K562 (cell line): ENCODE measurements around the gene CAPN10. TPM values are rescaled to one million over a fixed set of nuclear protein-coding genes. Genes with fewer than 3 reads are reported as not detected.

ENCODE experiments used
- HSF4 ChIP-seq: fragments of 250-450 bp; sonication (Bioruptor Pico); IDR thresholded peaks from 2 replicates; pipeline ENCODE4 v2.1.2; 2022; ENCODE audit warnings: mild to moderate bottlenecking, moderate library complexity, borderline replicate concordance
- KDM2B ChIP-seq: fragments of 250-450 bp; sonication (Bioruptor Pico); IDR thresholded peaks from 2 replicates; pipeline ENCODE4 v1.8.0; 2021; ENCODE audit warnings: mild to moderate bottlenecking, moderate library complexity
- MEIS2 ChIP-seq: fragments of 450-650 bp; IDR thresholded peaks from 2 replicates; pipeline ENCODE4 v1.6.1; 2014; ENCODE audit warnings: mild to moderate bottlenecking; ENCODE audit not compliant: partially characterized antibody
- RBFOX2 ChIP-seq: fragments of 200-400 bp; formaldehyde crosslinking; IDR thresholded peaks from 2 replicates; pipeline ENCODE4 v1.6.1; 2017; ENCODE audit warnings: low read depth, mild to moderate bottlenecking, low read length, moderate library complexity
- RUNX1 ChIP-seq: sonication (generic); IDR thresholded peaks from 2 replicates; pipeline ENCODE4 v1.6.1; 2016; ENCODE audit warnings: antibody characterized with exemption, low read depth
- STAG1 ChIP-seq: sonication (generic); formaldehyde crosslinking; IDR thresholded peaks from 2 replicates; pipeline ENCODE4 v1.5.0; 2020; ENCODE audit warnings: missing genetic modification reagents, borderline replicate concordance
- TCF7 ChIP-seq: sonication (generic); IDR thresholded peaks from 2 replicates; pipeline ENCODE4 v1.6.1; 2016; ENCODE audit warnings: antibody characterized with exemption, borderline replicate concordance
- ZBTB17 ChIP-seq: fragments of 450-650 bp; formaldehyde crosslinking; IDR thresholded peaks from 2 replicates; pipeline ENCODE4 v1.4.0; 2020; ENCODE audit warnings: mild to moderate bottlenecking
- ZNF586 ChIP-seq: fragments of 450-650 bp; formaldehyde crosslinking; conservative IDR thresholded peaks from 2 replicates; pipeline ENCODE4 v1.4.0; 2020; ENCODE audit warnings: mild to moderate bottlenecking, moderate library complexity
- ZNF785 ChIP-seq: fragments of 250-450 bp; sonication (Bioruptor Pico); IDR thresholded peaks from 2 replicates; pipeline ENCODE4 v1.4.0; 2020; ENCODE audit warnings: mild to moderate bottlenecking
- polyA plus RNA-seq, 8 experiments: library from polyadenylated mRNA; depleted of rRNA in 4 of 8; stranded (reverse) in 5 of 8; unstranded in 3 of 8; fragments of >200 nt; fragmentation: Nextera tagmentation in 2 of 8; fragmentation: Illumina TruSeq in 1 of 8; extraction: Ambion mirVana in 2 of 8; extraction: Trizol in 1 of 8; gene quantifications; 2 replicates each; pipeline versions ENCODE4 v1.2.1 to v1.2.3, GENCODE V29; 2011 to 2014; ENCODE audit warnings: inconsistent platforms in 1 of 8, missing spikeins in 1 of 8
- total RNA-seq, 7 experiments: library from RNA; depleted of rRNA in 6 of 7; stranded (reverse); fragments of >200 nt in 6 of 7; fragmentation: Illumina TruSeq in 2 of 7; extraction: Trizol in 2 of 7; gene quantifications; 2 replicates each; pipeline versions ENCODE4 v1.2.1 to v1.2.3, GENCODE V29; 2011 to 2021; ENCODE audit warnings: low replicate concordance in 1 of 7
- TF ChIP-seq, protein P1 (sequence below), 2 experiments: fragments of 150-350 bp in 1 of 2; IDR thresholded peaks; 2 replicates each; pipeline ENCODE4 v1.6.1; 2012 to 2016; ENCODE audit warnings: low read depth in 2 of 2, low read length in 2 of 2, mild to moderate bottlenecking in 1 of 2, moderate library complexity in 1 of 2
- TF ChIP-seq, protein P2 (sequence below): sonication (generic); formaldehyde crosslinking; IDR thresholded peaks from 2 replicates; pipeline ENCODE4 v1.8.0; 2022; ENCODE audit warnings: missing genetic modification reagents, mild to moderate bottlenecking, borderline replicate concordance
- TF ChIP-seq, protein P3 (sequence below): fragments of 250-450 bp; sonication (Bioruptor Pico); IDR thresholded peaks from 2 replicates; pipeline ENCODE4 v1.4.0; 2020
- TF ChIP-seq, protein P4 (sequence below): fragments of 250-450 bp; sonication (Bioruptor Pico); IDR thresholded peaks from 2 replicates; pipeline ENCODE4 v1.5.0; 2021
- TF ChIP-seq, protein P5 (sequence below): fragments of 450-650 bp; formaldehyde crosslinking; IDR thresholded peaks from 2 replicates; pipeline ENCODE4 v1.4.0; 2020; ENCODE audit warnings: mild to moderate bottlenecking, moderate library complexity
- TF ChIP-seq, protein P6 (sequence below): fragments of 250-450 bp; sonication (Bioruptor Pico); IDR thresholded peaks from 2 replicates; pipeline ENCODE4 v1.9.0; 2021; ENCODE audit warnings: mild to moderate bottlenecking, inconsistent platforms

CAPN10 gene
- total and polyA plus RNA-seq, 9 of the 15 experiments (the other 6 are each of a cell fraction or from before 2014, with no cell fraction given): 0.08 to 26.1 (median 8.4) TPM

DNA sequence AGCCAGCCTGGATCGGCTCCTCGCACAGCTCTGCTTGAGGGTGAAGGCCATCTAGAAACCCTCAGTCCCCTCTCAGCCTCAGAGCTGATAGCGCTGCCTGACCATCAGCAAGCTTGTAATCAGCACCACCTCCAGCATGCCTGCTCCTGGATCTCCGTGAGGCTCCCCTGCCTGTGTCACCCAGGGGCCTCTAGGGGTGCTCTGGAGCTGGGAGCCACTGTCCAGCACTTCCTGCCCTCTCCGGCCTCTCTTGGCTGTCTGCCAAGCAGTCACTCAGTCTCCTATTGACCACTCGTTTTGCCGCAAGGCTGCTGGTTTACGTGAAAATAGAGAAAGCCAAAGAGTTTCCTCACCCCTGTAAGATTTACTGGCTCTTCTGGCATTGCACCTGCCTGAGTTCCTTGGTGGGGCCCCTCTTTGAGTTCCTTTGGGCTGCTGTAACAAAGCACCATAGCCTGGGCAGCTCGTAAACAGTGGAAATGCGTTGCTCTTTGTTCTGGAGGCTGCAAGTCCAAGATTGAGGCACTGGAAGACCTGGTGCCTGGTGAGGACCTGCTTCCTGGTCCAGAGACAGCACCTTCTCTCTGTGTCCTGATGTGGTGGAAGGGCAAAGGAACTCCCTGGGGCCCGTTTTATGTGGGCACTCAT is 17.9 kb downstream of the CAPN10 start (continued):
- TF ChIP-seq, protein P1, sequence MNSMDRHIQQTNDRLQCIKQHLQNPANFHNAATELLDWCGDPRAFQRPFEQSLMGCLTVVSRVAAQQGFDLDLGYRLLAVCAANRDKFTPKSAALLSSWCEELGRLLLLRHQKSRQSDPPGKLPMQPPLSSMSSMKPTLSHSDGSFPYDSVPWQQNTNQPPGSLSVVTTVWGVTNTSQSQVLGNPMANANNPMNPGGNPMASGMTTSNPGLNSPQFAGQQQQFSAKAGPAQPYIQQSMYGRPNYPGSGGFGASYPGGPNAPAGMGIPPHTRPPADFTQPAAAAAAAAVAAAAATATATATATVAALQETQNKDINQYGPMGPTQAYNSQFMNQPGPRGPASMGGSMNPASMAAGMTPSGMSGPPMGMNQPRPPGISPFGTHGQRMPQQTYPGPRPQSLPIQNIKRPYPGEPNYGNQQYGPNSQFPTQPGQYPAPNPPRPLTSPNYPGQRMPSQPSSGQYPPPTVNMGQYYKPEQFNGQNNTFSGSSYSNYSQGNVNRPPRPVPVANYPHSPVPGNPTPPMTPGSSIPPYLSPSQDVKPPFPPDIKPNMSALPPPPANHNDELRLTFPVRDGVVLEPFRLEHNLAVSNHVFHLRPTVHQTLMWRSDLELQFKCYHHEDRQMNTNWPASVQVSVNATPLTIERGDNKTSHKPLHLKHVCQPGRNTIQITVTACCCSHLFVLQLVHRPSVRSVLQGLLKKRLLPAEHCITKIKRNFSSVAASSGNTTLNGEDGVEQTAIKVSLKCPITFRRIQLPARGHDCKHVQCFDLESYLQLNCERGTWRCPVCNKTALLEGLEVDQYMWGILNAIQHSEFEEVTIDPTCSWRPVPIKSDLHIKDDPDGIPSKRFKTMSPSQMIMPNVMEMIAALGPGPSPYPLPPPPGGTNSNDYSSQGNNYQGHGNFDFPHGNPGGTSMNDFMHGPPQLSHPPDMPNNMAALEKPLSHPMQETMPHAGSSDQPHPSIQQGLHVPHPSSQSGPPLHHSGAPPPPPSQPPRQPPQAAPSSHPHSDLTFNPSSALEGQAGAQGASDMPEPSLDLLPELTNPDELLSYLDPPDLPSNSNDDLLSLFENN (IDR thresholded peaks at IDR 0.05; ENCODE audit: low read depth in 2 of 2, low read length in 2 of 2): no peak
- TF ChIP-seq RUNX1: no peak
- TF ChIP-seq, protein P2, sequence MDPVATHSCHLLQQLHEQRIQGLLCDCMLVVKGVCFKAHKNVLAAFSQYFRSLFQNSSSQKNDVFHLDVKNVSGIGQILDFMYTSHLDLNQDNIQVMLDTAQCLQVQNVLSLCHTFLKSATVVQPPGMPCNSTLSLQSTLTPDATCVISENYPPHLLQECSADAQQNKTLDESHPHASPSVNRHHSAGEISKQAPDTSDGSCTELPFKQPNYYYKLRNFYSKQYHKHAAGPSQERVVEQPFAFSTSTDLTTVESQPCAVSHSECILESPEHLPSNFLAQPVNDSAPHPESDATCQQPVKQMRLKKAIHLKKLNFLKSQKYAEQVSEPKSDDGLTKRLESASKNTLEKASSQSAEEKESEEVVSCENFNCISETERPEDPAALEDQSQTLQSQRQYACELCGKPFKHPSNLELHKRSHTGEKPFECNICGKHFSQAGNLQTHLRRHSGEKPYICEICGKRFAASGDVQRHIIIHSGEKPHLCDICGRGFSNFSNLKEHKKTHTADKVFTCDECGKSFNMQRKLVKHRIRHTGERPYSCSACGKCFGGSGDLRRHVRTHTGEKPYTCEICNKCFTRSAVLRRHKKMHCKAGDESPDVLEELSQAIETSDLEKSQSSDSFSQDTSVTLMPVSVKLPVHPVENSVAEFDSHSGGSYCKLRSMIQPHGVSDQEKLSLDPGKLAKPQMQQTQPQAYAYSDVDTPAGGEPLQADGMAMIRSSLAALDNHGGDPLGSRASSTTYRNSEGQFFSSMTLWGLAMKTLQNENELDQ (CRISPR knock-in tag): no peak
- TF ChIP-seq MEIS2: peak; percentile 89
- TF ChIP-seq, protein P3, sequence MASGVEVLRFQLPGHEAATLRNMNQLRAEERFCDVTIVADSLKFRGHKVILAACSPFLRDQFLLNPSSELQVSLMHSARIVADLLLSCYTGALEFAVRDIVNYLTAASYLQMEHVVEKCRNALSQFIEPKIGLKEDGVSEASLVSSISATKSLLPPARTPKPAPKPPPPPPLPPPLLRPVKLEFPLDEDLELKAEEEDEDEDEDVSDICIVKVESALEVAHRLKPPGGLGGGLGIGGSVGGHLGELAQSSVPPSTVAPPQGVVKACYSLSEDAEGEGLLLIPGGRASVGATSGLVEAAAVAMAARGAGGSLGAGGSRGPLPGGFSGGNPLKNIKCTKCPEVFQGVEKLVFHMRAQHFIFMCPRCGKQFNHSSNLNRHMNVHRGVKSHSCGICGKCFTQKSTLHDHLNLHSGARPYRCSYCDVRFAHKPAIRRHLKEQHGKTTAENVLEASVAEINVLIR: no peak
- TF ChIP-seq ZNF586 (CRISPR knock-in tag): no peak
- TF ChIP-seq, protein P4, sequence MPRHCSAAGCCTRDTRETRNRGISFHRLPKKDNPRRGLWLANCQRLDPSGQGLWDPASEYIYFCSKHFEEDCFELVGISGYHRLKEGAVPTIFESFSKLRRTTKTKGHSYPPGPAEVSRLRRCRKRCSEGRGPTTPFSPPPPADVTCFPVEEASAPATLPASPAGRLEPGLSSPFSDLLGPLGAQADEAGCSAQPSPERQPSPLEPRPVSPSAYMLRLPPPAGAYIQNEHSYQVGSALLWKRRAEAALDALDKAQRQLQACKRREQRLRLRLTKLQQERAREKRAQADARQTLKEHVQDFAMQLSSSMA: no peak
- no peak for TF ChIP-seq ZNF785 (CRISPR knock-in tag)
- no peak for TF ChIP-seq TCF7
- TF ChIP-seq KDM2B: no peak
- TF ChIP-seq RBFOX2: no peak
- no peak for TF ChIP-seq ZBTB17 (CRISPR knock-in tag)
- TF ChIP-seq, protein P5, sequence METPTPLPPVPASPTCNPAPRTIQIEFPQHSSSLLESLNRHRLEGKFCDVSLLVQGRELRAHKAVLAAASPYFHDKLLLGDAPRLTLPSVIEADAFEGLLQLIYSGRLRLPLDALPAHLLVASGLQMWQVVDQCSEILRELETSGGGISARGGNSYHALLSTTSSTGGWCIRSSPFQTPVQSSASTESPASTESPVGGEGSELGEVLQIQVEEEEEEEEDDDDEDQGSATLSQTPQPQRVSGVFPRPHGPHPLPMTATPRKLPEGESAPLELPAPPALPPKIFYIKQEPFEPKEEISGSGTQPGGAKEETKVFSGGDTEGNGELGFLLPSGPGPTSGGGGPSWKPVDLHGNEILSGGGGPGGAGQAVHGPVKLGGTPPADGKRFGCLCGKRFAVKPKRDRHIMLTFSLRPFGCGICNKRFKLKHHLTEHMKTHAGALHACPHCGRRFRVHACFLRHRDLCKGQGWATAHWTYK (CRISPR knock-in tag): no peak
- TF ChIP-seq, protein P6, sequence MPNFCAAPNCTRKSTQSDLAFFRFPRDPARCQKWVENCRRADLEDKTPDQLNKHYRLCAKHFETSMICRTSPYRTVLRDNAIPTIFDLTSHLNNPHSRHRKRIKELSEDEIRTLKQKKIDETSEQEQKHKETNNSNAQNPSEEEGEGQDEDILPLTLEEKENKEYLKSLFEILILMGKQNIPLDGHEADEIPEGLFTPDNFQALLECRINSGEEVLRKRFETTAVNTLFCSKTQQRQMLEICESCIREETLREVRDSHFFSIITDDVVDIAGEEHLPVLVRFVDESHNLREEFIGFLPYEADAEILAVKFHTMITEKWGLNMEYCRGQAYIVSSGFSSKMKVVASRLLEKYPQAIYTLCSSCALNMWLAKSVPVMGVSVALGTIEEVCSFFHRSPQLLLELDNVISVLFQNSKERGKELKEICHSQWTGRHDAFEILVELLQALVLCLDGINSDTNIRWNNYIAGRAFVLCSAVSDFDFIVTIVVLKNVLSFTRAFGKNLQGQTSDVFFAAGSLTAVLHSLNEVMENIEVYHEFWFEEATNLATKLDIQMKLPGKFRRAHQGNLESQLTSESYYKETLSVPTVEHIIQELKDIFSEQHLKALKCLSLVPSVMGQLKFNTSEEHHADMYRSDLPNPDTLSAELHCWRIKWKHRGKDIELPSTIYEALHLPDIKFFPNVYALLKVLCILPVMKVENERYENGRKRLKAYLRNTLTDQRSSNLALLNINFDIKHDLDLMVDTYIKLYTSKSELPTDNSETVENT (CRISPR knock-in tag): no peak
- no peak for TF ChIP-seq STAG1 (CRISPR knock-in tag)
- TF ChIP-seq HSF4 (CRISPR knock-in tag): no peak
